K562 (cell line): ENCODE measurements around the gene VPS26A. TPM values are rescaled to one million over a fixed set of nuclear protein-coding genes. Genes with fewer than 3 reads are reported as not detected.

Source experiments
- C11orf30 ChIP-seq: fragments of 450-650 bp; IDR thresholded peaks from 2 replicates; pipeline ENCODE4 v1.6.1; 2016; ENCODE audit warnings: low read depth, mild to moderate bottlenecking
- DDX20 ChIP-seq: fragments of 450-650 bp; IDR thresholded peaks from 2 replicates; pipeline ENCODE4 v1.6.1; 2016; ENCODE audit warnings: missing genetic modification characterization, low read depth, mild to moderate bottlenecking, missing compliant biosample characterization, moderate library complexity
- DMBX1 ChIP-seq: fragments of 250-450 bp; sonication (Bioruptor Pico); IDR thresholded peaks from 2 replicates; pipeline ENCODE4 v1.8.0; 2022; ENCODE audit warnings: inconsistent platforms, mild to moderate bottlenecking, moderate library complexity, borderline replicate concordance
- FOSL1 ChIP-seq: fragments of 200-800 bp; sonication (Bioruptor generic); conservative IDR thresholded peaks from 2 replicates; pipeline ENCODE4 v1.6.1; 2016; ENCODE audit warnings: missing genetic modification characterization, missing compliant biosample characterization
- HMG20B ChIP-seq: fragments of 250-450 bp; sonication (Bioruptor Pico); IDR thresholded peaks from 2 replicates; pipeline ENCODE4 v1.5.0; 2021; ENCODE audit warnings: mild to moderate bottlenecking
- HNRNPH1 ChIP-seq: fragments of 200-400 bp; formaldehyde crosslinking; optimal IDR thresholded peaks from 2 replicates; pipeline ENCODE3; 2017; ENCODE audit warnings: low read depth, mild to moderate bottlenecking, low read length, moderate library complexity
- ILF3 ChIP-seq: fragments of 450-650 bp; IDR thresholded peaks from 2 replicates; pipeline ENCODE4 v1.6.1; 2018; ENCODE audit warnings: antibody characterized with exemption, mild to moderate bottlenecking, moderate library complexity, borderline replicate concordance
- KLF16 ChIP-seq: IDR thresholded peaks from 2 replicates; pipeline ENCODE4 v1.6.1; 2016; ENCODE audit warnings: antibody characterized with exemption
- MAFG ChIP-seq: fragments of 450-650 bp; conservative IDR thresholded peaks from 2 replicates; pipeline ENCODE4 v1.6.1; 2016; ENCODE audit warnings: missing genetic modification characterization, missing compliant biosample characterization
- MAFK ChIP-seq: IDR thresholded peaks from 2 replicates; pipeline ENCODE4 v1.6.1; 2011; ENCODE audit warnings: low read length, improper control_type of control experiment
- MIER1 ChIP-seq: fragments of 450-650 bp; IDR thresholded peaks from 2 replicates; pipeline ENCODE4 v1.6.1; 2016; ENCODE audit warnings: antibody characterized with exemption, mild to moderate bottlenecking, low read depth
- OTX1 ChIP-seq: fragments of 450-650 bp; formaldehyde crosslinking; IDR thresholded peaks from 2 replicates; pipeline ENCODE4 v1.4.0; 2022; ENCODE audit warnings: mild to moderate bottlenecking
- POLR2H ChIP-seq: IDR thresholded peaks from 2 replicates; pipeline ENCODE4 v1.6.1; 2016; ENCODE audit warnings: missing genetic modification characterization, low read depth, mild to moderate bottlenecking, control low read depth, missing compliant biosample characterization, moderate library complexity
- RBM25 ChIP-seq: fragments of 200-400 bp; formaldehyde crosslinking; IDR thresholded peaks from 2 replicates; pipeline ENCODE4 v1.6.1; 2018; ENCODE audit warnings: low read length, low read depth, moderate library complexity; ENCODE audit not compliant: severe bottlenecking
- SFPQ ChIP-seq: fragments of 200-400 bp; formaldehyde crosslinking; IDR thresholded peaks from 2 replicates; pipeline ENCODE4 v1.6.1; 2017; ENCODE audit warnings: mild to moderate bottlenecking, low read depth, low read length, moderate library complexity
- SP2 ChIP-seq: IDR thresholded peaks from 2 replicates; pipeline ENCODE4 v1.6.1; 2011; ENCODE audit warnings: mild to moderate bottlenecking, low read depth, low read length, moderate library complexity; ENCODE audit not compliant: poor library complexity, severe bottlenecking; ENCODE audit errors: extremely low read depth
- TOE1 ChIP-seq, 2 experiments: fragments of 450-650 bp in 1 of 2; sonication (generic) in 1 of 2; formaldehyde crosslinking in 1 of 2; IDR thresholded peaks; 2 replicates each; pipeline versions ENCODE4 v1.7.1 to v1.8.0; 2016 to 2022; ENCODE audit warnings: borderline replicate concordance in 2 of 2, mild to moderate bottlenecking in 2 of 2, antibody characterized with exemption in 1 of 2, inconsistent platforms in 1 of 2, low read depth in 1 of 2, missing genetic modification reagents in 1 of 2, moderate library complexity in 1 of 2
- ZNF584 ChIP-seq: fragments of 200-800 bp; sonication (Bioruptor generic); IDR thresholded peaks from 2 replicates; pipeline ENCODE4 v1.6.1; 2016; ENCODE audit warnings: low read depth, mild to moderate bottlenecking, missing genetic modification characterization, missing compliant biosample characterization
- polyA plus RNA-seq, 8 experiments: library from polyadenylated mRNA; depleted of rRNA in 4 of 8; stranded (reverse) in 5 of 8; unstranded in 3 of 8; fragments of >200 nt; fragmentation: Nextera tagmentation in 2 of 8; fragmentation: Illumina TruSeq in 1 of 8; extraction: Ambion mirVana in 2 of 8; extraction: Trizol in 1 of 8; gene quantifications; 2 replicates each; pipeline versions ENCODE4 v1.2.1 to v1.2.3, GENCODE V29; 2011 to 2014; ENCODE audit warnings: inconsistent platforms in 1 of 8, missing spikeins in 1 of 8
- total RNA-seq, 7 experiments: library from RNA; depleted of rRNA in 6 of 7; stranded (reverse); fragments of >200 nt in 6 of 7; fragmentation: Illumina TruSeq in 2 of 7; extraction: Trizol in 2 of 7; gene quantifications; 2 replicates each; pipeline versions ENCODE4 v1.2.1 to v1.2.3, GENCODE V29; 2011 to 2021; ENCODE audit warnings: low replicate concordance in 1 of 7
- TF ChIP-seq, protein P1 (sequence below): fragments of 250-450 bp; sonication (Bioruptor Pico); IDR thresholded peaks from 2 replicates; pipeline ENCODE4 v1.4.0; 2020
- TF ChIP-seq, protein P2 (sequence below): fragments of 450-650 bp; IDR thresholded peaks from 2 replicates; pipeline ENCODE4 v1.6.1; 2017; ENCODE audit warnings: antibody characterized with exemption, mild to moderate bottlenecking

The VPS26A gene
- total and polyA plus RNA-seq, 9 of the 15 experiments (the other 6 are each of a cell fraction or from before 2014, with no cell fraction given): 47.1 to 137 (median 69.3) TPM

DNA sequence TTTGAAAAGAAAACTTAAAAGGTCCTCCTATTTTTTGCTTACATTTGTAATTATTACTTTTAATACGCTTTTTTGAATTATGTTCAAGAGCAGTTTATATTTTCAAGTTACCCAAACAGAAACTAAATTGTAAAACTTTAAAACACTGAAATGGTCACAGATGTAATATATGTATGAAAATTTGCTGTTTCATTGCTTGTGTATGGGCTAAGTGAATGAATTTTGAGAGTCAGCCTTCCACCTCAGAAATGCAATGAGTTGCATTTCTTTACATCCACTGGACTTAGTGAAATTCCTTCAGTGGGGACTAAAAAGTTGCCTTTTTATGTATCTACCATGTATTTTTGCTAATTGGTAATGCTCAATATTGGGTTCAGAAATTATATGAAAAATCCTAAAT, 1.6 kb downstream of the VPS26A start (continued):
- TF ChIP-seq SFPQ (no peak), KLF16 (no peak), SP2 (no peak), TOE1 (IDR thresholded peaks at IDR 0.05; ENCODE audit: borderline replicate concordance) (no peak), TOE1 (CRISPR knock-in tag; IDR thresholded peaks at IDR 0.05; ENCODE audit: borderline replicate concordance, low read depth) (no peak), FOSL1 (no peak), POLR2H (tag) (peak; percentile 48; the same call in 1 of the 2 replicates), HNRNPH1 (no peak), MIER1 (no peak), C11orf30 (peak; percentile 80), MAFG (tag) (peak; percentile 69), MAFK (no peak), RBM25 (no peak), DMBX1 (no peak), ZNF584 (no peak), DDX20 (tag) (no peak), OTX1 (no peak), HMG20B (CRISPR knock-in tag) (no peak), ILF3 (no peak)
- TF ChIP-seq, protein P1, sequence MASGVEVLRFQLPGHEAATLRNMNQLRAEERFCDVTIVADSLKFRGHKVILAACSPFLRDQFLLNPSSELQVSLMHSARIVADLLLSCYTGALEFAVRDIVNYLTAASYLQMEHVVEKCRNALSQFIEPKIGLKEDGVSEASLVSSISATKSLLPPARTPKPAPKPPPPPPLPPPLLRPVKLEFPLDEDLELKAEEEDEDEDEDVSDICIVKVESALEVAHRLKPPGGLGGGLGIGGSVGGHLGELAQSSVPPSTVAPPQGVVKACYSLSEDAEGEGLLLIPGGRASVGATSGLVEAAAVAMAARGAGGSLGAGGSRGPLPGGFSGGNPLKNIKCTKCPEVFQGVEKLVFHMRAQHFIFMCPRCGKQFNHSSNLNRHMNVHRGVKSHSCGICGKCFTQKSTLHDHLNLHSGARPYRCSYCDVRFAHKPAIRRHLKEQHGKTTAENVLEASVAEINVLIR (CRISPR knock-in tag): no peak
- TF ChIP-seq, protein P2, sequence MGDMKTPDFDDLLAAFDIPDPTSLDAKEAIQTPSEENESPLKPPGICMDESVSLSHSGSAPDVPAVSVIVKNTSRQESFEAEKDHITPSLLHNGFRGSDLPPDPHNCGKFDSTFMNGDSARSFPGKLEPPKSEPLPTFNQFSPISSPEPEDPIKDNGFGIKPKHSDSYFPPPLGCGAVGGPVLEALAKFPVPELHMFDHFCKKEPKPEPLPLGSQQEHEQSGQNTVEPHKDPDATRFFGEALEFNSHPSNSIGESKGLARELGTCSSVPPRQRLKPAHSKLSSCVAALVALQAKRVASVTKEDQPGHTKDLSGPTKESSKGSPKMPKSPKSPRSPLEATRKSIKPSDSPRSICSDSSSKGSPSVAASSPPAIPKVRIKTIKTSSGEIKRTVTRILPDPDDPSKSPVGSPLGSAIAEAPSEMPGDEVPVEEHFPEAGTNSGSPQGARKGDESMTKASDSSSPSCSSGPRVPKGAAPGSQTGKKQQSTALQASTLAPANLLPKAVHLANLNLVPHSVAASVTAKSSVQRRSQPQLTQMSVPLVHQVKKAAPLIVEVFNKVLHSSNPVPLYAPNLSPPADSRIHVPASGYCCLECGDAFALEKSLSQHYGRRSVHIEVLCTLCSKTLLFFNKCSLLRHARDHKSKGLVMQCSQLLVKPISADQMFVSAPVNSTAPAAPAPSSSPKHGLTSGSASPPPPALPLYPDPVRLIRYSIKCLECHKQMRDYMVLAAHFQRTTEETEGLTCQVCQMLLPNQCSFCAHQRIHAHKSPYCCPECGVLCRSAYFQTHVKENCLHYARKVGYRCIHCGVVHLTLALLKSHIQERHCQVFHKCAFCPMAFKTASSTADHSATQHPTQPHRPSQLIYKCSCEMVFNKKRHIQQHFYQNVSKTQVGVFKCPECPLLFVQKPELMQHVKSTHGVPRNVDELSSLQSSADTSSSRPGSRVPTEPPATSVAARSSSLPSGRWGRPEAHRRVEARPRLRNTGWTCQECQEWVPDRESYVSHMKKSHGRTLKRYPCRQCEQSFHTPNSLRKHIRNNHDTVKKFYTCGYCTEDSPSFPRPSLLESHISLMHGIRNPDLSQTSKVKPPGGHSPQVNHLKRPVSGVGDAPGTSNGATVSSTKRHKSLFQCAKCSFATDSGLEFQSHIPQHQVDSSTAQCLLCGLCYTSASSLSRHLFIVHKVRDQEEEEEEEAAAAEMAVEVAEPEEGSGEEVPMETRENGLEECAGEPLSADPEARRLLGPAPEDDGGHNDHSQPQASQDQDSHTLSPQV: 0 out of 2 replicates have a peak, but pooled peaks have one; percentile 30
